Left forelimb (tissue), 1 donor: ENCODE measurements around the gene ADARB2.

Experiments used
- DNase-seq: peaks from one replicate; pipeline ENCODE4 v3.0.0-alpha.2; 2018; ENCODE audit warnings: low spot score

The ADARB2 gene

DNA sequence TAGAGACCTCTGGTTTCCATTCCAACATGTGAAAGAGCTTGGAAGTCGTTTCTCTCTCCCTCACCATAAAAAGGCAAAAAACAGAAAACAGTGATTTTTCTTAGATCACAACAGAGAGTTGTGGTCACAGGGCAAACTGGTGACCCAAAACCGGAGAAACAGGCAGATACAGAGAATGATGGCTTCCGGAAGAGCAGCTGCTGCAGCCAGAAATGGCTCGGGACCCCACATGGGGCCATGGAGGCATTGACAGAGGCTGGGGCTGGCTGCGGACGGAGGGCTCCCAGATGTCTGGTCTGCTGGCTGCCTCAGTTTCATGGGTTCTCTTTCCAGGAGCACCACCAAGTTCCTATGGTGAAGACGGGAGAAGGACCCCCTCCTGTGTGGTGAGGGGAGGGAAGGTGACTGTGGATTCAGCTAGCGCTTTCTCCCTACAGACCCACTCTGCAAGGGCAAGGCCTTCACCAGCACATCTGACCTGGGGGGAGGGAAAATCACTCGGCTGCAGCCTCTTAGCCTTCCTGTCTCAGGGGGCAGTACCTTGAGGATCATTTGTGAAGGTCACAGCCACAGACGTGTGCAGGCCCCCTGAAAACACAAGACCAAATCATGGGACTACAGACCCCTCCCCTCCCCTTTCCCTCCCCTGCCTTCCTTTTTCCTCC lies 599.7 kb downstream of the ADARB2 start:
- DNase-seq, result peak; percentile 34

DNA sequence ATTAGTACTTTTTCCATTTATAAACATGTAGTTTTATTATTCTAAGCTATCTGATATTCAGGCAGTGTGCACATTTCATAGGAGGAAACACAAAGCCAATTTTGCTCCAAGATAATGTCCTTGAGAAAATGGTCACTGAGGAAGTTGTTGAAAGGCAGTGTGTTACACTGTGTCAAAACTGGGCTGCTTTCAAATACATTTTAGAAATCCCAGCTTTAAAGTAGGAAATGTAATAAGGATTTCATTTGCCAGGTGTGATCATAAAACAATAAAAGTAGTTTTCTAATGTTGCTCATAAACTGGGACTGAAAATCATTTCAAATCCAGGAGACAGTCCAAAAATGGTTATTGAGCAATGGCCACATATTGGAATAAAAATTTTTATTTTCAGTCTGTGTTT lies 601.1 kb downstream of the ADARB2 start:
- no peak for DNase-seq

- peak; percentile 23 for DNase-seq
Measured at GRCh38 chr10:1134156-1134555, 603.2 kb downstream of the ADARB2 start.

DNA sequence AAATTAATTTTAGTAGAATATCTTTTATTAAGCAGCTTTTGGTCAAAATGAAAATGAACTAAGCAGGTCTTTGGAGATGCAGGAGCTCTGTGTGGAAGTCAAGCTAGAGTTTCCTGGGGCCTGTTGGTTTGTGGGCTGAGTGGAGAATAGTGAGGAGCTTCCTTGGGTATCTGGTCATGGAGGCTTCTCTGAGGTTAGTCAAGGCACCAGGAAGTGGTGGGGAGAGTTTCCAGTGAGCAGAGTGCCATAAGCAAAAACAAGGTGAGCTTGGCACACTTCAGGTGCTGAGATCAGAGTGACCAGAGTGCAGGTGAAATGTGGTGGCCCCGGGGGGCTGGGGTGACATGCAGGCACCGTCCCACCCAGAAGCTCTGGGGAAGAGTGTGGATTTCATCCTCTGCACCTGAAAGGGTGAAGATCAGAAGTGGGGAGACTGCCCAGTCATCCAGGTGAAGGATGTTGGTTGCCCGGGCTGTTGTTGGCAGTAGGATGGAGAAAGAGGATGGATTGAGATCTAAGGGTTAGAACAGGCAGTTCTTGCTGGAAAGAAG lies 603.8 kb downstream of the ADARB2 start:
- DNase-seq, result peak; percentile 42

GRCh38 chr10:1132584-1132983 lies 604.7 kb downstream of the ADARB2 start:
- DNase-seq, result no peak

DNA sequence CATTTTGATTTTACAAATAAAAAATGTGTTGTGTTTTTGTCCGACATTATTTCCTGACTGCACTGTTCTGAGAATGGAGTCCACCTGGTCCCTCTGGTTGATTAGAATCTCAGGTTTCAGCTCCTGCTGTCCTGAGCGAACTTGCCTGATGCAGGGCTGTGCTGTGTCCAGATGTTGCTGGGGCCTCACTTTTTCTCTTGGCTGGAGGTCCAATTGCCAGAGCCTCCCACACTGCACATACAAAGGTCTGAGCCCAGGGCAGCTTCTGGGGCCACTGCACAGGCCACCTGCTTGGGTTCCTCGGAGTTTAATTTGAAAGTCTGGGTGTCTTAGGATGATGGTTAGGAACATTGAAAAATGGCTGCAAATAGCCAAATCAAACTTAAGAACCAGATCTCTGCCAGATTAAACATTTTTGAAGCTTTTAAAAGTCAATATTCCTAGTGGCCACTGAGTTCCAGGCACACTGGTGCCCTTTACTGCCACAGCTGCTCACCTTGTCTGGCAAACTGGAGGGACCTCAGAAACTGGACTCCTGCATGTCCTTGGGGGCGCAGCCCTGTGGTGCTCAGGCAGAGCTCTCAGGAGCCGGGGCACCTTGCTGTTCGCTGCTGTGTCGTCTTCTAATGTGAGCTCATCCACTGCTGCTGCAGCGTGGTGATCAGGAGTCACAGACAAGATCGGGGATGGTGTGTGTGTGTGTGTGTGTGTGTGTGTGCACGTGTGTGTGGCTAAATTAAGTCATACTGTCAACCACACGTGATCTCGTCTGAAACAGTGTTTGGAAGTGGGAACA lies 606.1 kb downstream of the ADARB2 start:
- DNase-seq, result no peak

DNA sequence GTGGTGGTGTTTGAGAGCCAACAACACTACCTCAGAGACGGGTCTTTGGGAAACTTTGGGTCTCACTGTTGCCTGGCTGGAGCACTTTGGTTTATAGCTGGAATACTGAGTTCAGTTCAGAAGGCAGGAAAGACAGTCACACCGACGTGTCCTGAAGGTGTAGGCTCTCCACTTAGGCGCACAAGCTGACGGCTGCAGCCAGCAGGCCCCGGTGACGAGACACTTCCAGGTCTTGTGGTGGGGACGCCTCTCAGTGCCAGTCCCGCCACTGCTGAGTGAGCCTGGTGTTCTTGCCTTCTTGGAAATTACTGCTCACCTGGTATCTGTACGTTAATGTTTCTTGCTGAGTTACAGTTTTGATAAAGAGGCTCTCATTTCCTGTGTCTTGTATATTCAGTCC lies 607.1 kb downstream of the ADARB2 start:
- no peak for DNase-seq

DNA sequence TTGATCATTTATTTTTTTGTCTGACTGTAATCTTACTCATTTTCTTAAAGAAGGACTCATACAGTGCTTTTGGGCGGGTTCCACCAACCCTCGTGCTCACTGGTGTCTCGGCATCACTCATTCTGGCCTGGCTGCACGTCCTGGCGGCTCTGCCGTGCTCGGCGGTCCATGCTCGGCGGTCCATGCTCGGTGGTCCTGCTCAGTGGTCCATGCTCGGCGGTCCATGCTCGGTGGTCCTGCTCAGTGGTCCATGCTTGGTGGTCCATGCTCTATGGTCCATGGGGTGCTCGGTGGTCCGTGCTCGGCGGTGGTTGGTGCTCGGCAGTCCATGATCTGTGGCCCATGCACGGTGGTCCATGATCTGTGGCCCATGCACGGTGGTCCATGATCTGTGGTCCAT lies 608.7 kb downstream of the ADARB2 start:
- DNase-seq, result no peak

DNA sequence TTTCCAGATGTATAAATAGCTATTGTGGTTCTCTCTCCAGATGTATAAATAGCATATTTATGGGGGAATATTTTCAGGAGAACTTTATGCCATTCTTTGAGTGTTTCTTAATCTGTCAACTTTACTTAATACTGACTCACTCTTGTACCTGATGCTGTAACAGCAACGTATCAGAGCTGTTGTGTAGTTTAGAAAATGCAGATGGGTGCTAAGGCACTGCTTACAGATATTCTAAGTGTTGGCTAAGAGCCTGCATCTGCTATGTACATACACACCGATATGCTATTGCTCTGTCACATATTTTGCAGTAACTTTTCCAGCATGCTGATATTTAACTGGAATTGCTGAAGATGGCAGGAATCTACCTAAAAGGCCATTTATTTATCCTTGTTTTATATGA lies 609.2 kb downstream of the ADARB2 start:
- no peak for DNase-seq

DNA sequence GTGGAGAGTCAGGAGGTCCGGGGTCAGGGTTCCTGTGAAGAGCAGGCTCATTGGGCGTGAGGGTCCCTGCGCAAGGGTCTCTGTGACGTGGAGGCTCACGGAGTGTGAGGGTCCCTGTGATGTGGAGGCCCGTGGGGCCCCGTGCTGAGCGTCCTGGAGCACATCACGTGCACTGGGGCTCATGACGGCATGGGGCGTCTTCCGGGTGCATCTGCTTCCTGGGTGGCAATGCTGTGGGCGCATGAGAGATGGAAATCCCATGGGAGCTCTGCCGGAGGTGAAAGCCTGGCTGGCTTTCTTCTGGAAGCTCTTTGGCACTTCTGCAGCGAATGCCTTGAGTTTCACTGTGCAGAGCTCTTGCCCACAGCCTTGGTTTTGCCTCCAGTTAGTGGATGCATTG lies 609.7 kb downstream of the ADARB2 start:
- no peak for DNase-seq
